ENCODE data around the gene ARL5A. TPM values are rescaled to one million over a fixed set of nuclear protein-coding genes. Genes with fewer than 3 reads are reported as not detected.

Gene ARL5A
- polyA plus RNA-seq, 4 donors = 14.9 to 43.4 (median 29.8) TPM

- no peak for FAIRE-seq
Measured at GRCh38 chr2:151857650-151858049, 29.4 kb upstream of the ARL5A start.

DNA sequence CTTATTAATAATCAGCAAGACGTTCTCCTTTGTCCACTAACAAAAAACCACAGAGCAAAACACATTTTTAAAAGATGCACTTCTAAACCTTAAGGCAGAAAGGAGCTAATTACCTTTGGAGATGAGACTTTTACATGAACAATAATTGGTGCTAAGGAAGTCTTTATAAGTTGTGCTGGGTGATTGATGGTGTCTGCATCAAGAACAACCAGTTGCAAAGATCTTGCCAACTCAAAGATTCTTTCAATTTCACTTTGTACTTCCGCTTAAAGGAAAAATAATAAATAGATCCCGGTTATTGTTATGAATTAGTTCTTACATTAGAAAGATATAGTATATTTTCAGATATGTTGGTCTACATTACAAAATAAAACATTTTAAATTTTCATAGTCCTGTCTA, 26.9 kb upstream of the ARL5A start:
- FAIRE-seq (no peak), DNase-seq (no peak)
- WGBS, 3 donors = 67 to 78% (median 74%) methylated on average over 3 of the region's 3 CpGs
- Histone ChIP-seq H3K27me3 (ENCODE audit: control insufficient read depth in 3 of 3, insufficient read depth in 3 of 3, low read length in 3 of 3) (no peaks in the 10 kb centered on the region), H3K27ac (ENCODE audit: low read depth in 1 of 3, low read length in 2 of 3) (no peak overlapping the region), H3K9me3 (ENCODE audit: control insufficient read depth in 2 of 2, insufficient read depth in 1 of 2, low read depth in 1 of 2, low read length in 1 of 2) (no peaks in the 10 kb centered on the region), H3K4me1 (ENCODE audit: control insufficient read depth in 3 of 3, insufficient read depth in 2 of 3, low read depth in 1 of 3, low read length in 2 of 3) (no peaks in the 10 kb centered on the region), H3K4me3 (ENCODE audit: low read depth in 1 of 3, low read length in 3 of 3) (no peak overlapping the region), H3K36me3 (ENCODE audit: control insufficient read depth in 3 of 3, insufficient read depth in 2 of 3, low read depth in 1 of 3, low read length in 3 of 3) (no peaks in the 10 kb centered on the region)

More at GRCh38 chr2:151857650-151858049, 29.4 kb upstream of the ARL5A start:
- H3K4me3 ChIP-seq (ENCODE audit: low read depth in 1 of 3, low read length in 3 of 3) = no peak overlapping the region
- no peaks in the 10 kb centered on the region for H3K4me1 ChIP-seq (ENCODE audit: control insufficient read depth in 3 of 3, insufficient read depth in 2 of 3, low read depth in 1 of 3, low read length in 2 of 3)
- H3K27me3 ChIP-seq (ENCODE audit: control insufficient read depth in 3 of 3, insufficient read depth in 3 of 3, low read length in 3 of 3) = no peaks in the 10 kb centered on the region
- H3K9me3 ChIP-seq (ENCODE audit: control insufficient read depth in 2 of 2, insufficient read depth in 1 of 2, low read depth in 1 of 2, low read length in 1 of 2) = no peaks in the 10 kb centered on the region
- H3K36me3 ChIP-seq (ENCODE audit: control insufficient read depth in 3 of 3, insufficient read depth in 2 of 3, low read depth in 1 of 3, low read length in 3 of 3) = no peaks in the 10 kb centered on the region
- no peak overlapping the region for H3K27ac ChIP-seq (ENCODE audit: low read depth in 1 of 3, low read length in 2 of 3)
- no peak for DNase-seq

DNA sequence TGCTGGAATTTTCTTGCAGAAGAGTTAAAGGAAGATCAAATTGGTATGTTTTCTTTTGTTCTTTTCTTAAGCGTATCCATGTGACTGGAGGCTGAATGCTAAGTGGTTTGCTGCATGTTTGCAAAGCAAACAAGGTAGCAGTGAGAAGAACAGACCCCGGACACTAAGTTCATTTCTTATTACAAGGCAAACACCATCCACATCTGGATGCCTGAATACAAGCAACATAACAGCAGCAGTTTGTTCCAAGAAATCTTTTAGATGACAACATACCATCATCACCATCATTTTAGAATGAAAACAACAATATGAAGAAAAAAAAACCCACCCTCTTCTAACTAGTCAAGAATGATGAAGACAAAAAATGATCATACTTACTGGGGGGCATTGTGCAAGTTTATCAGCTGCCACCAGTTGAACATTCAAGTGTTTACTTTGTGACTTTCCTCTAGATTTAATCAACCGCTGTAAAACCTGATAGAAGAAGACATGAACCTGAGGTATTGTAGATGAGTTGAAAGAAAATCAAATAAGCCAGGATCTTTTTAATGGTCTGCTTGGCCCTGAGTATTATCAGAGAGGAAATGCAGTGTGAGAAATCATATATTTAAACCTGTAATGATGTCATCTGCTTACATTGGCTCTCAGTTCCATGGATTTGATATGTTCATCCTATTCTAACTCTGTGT, 25.0 kb upstream of the ARL5A start:
- no peaks in the 10 kb centered on the region for H3K9me3 ChIP-seq (ENCODE audit: control insufficient read depth in 2 of 2, insufficient read depth in 1 of 2, low read depth in 1 of 2, low read length in 1 of 2)
- no peaks in the 10 kb centered on the region for H3K36me3 ChIP-seq (ENCODE audit: control insufficient read depth in 3 of 3, insufficient read depth in 2 of 3, low read depth in 1 of 3, low read length in 3 of 3)
- no peak overlapping the region for H3K27ac ChIP-seq (ENCODE audit: low read depth in 1 of 3, low read length in 2 of 3)
- FAIRE-seq (no peak), DNase-seq (no peak)
- WGBS, 3 donors = 78 to 88% (median 84%) methylated on average over 3 of the region's 3 CpGs
- H3K4me1 ChIP-seq (ENCODE audit: control insufficient read depth in 3 of 3, insufficient read depth in 2 of 3, low read depth in 1 of 3, low read length in 2 of 3) = peaks cover 0 to 7% (median 0%) of the 10 kb centered on the region in 3 donors
- no peaks in the 10 kb centered on the region for H3K27me3 ChIP-seq (ENCODE audit: control insufficient read depth in 3 of 3, insufficient read depth in 3 of 3, low read length in 3 of 3)
- H3K4me3 ChIP-seq (ENCODE audit: low read depth in 1 of 3, low read length in 3 of 3) = no peak overlapping the region

DNA sequence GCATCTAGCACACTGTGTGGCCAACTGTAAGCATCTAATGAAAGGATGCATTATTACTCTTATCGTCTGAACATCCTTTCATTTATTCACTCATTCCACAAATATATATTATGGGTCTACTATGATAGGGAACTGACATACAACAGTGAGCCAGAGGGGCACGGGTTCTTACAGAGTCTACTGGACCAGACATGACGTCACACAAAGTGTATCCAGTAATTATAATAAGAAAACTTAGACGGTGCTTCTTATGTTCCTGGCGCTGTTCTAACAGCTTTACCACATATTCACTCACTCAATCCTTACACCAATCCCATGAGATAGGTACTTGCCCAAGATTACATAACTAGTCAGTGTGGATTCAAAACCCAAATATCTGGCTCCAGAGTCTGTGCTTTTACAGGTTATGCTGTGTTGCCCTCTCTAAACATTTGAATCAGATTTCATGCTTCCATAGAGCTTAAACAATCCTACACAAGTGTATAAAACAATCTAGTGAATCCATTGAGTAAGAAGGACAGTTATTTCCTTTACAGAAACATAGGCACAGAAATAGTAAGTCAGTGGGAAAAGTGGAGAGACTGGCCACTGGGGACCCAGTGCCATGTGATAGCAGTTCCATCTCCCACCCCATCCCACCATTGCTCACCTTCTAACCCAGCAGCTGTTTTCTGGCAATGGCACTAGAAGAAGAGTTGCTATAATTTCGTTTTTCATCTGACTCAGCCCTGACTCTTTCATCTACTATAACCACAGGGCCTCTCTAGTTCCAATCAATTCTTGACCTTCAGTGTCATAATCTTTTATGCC, 24.2 kb upstream of the ARL5A start:
- H3K36me3 ChIP-seq (ENCODE audit: control insufficient read depth in 3 of 3, insufficient read depth in 2 of 3, low read depth in 1 of 3, low read length in 3 of 3) = no peaks in the 10 kb centered on the region
- no peaks in the 10 kb centered on the region for H3K27me3 ChIP-seq (ENCODE audit: control insufficient read depth in 3 of 3, insufficient read depth in 3 of 3, low read length in 3 of 3)
- no peak for FAIRE-seq
- H3K9me3 ChIP-seq (ENCODE audit: control insufficient read depth in 2 of 2, insufficient read depth in 1 of 2, low read depth in 1 of 2, low read length in 1 of 2) = no peaks in the 10 kb centered on the region
- no peak overlapping the region for H3K27ac ChIP-seq (ENCODE audit: low read depth in 1 of 3, low read length in 2 of 3)
- WGBS, 3 donors = 81 to 85% (median 83%) methylated on average over 6 of the region's 6 CpGs
- H3K4me3 ChIP-seq (ENCODE audit: low read depth in 1 of 3, low read length in 3 of 3) = no peak overlapping the region
- DNase-seq = no peak
- H3K4me1 ChIP-seq (ENCODE audit: control insufficient read depth in 3 of 3, insufficient read depth in 2 of 3, low read depth in 1 of 3, low read length in 2 of 3) = peaks cover 0 to 7% (median 0%) of the 10 kb centered on the region in 3 donors

DNA sequence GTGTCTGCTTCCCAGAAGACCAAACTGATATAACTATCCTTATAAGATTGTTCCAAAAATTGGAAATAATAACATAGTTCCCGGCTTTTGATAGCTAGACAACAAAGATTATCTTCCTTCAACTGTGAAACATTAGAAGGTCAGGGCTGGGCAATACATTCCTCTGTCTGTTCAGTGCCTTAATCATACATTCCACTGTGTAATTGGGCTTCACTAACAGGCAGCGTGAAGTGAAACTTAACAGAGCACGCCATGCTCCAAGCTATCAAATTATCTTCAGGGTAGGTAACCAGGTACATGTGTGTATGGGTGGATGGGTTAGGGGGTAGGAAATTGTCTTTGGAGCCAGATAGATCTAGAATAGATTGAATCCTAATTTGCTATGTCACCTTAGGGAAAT, 23.5 kb upstream of the ARL5A start:
- Histone ChIP-seq H3K4me3 (ENCODE audit: low read depth in 1 of 3, low read length in 3 of 3) (no peak overlapping the region), H3K4me1 (ENCODE audit: control insufficient read depth in 3 of 3, insufficient read depth in 2 of 3, low read depth in 1 of 3, low read length in 2 of 3) (peaks cover 0 to 7% (median 0%) of the 10 kb centered on the region in 3 donors), H3K27ac (ENCODE audit: low read depth in 1 of 3, low read length in 2 of 3) (no peak overlapping the region), H3K9me3 (ENCODE audit: control insufficient read depth in 2 of 2, insufficient read depth in 1 of 2, low read depth in 1 of 2, low read length in 1 of 2) (no peaks in the 10 kb centered on the region), H3K27me3 (ENCODE audit: control insufficient read depth in 3 of 3, insufficient read depth in 3 of 3, low read length in 3 of 3) (no peaks in the 10 kb centered on the region), H3K36me3 (ENCODE audit: control insufficient read depth in 3 of 3, insufficient read depth in 2 of 3, low read depth in 1 of 3, low read length in 3 of 3) (no peaks in the 10 kb centered on the region)
- 79% methylated on average over 3 of the region's 3 CpGs for whole genome bisulfite sequencing, 3 donors
- DNase-seq = no peak
- no peak for FAIRE-seq

DNA sequence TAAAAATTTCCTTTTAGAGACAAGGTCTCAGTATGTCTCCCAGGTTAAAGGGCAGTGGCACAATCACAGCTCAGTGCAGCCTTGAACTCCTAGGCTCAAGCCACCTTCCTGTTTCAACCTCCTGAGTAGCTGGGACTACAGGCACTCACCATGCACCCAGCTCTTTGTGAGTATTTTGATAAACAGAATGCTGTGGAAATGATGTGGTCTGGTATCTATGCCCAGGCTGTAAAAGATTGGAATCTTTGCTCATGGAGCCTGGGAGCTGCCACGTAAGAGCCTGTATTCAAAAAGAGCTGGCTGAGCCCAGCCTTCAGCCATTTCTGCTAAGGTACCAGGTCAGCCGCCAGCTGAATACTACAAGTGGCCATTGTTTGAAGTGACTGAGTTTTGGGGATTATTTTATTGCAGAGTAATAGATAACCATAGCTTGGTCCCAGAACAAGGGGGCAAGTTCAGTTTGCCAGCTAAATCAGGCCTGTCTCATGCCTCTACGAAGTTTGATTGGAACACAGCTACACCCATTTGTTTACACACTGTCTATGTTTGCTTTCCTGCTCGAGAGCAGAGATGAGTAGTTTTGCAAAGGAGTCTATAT, 21.3 kb upstream of the ARL5A start:
- H3K4me1 ChIP-seq (ENCODE audit: control insufficient read depth in 3 of 3, insufficient read depth in 2 of 3, low read depth in 1 of 3, low read length in 2 of 3) = peaks cover 0 to 7% (median 0%) of the 10 kb centered on the region in 3 donors
- H3K9me3 ChIP-seq (ENCODE audit: control insufficient read depth in 2 of 2, insufficient read depth in 1 of 2, low read depth in 1 of 2, low read length in 1 of 2) = no peaks in the 10 kb centered on the region
- H3K4me3 ChIP-seq (ENCODE audit: low read depth in 1 of 3, low read length in 3 of 3) = no peak overlapping the region
- DNase-seq = peak; percentile 1 to 16
- 14 to 55% (median 34%) methylated on average over 4 of the region's 4 CpGs for WGBS, 3 donors
- H3K27ac ChIP-seq (ENCODE audit: low read depth in 1 of 3, low read length in 2 of 3) = no peak overlapping the region
- no peaks in the 10 kb centered on the region for H3K27me3 ChIP-seq (ENCODE audit: control insufficient read depth in 3 of 3, insufficient read depth in 3 of 3, low read length in 3 of 3)
- FAIRE-seq = no peak
- no peaks in the 10 kb centered on the region for H3K36me3 ChIP-seq (ENCODE audit: control insufficient read depth in 3 of 3, insufficient read depth in 2 of 3, low read depth in 1 of 3, low read length in 3 of 3)

DNA sequence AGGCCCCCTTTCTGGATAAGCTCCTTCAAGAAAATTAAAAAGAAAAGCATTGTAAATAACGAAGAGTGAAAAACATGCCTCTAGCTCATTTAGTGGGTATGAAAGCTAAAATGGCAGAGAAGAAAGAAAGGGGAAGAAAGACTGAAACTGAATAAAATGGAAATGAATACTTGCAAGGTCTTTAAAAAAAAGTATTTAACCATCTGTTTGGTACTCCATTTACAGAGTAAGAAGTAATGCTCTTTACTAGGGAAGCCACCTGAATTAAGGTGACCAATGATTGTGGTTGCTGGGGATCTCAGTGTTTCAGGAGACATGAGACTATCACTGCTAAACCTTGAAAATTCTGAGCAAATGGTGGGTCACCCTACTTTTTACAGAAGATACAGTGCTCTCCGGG, 17.7 kb upstream of the ARL5A start:
- FAIRE-seq (no peak), DNase-seq (no peak)
- Histone ChIP-seq H3K9me3 (ENCODE audit: control insufficient read depth in 2 of 2, insufficient read depth in 1 of 2, low read depth in 1 of 2, low read length in 1 of 2) (no peaks in the 10 kb centered on the region), H3K27ac (ENCODE audit: low read depth in 1 of 3, low read length in 2 of 3) (no peak overlapping the region), H3K4me1 (ENCODE audit: control insufficient read depth in 3 of 3, insufficient read depth in 2 of 3, low read depth in 1 of 3, low read length in 2 of 3) (peaks cover 0 to 11% (median 0%) of the 10 kb centered on the region in 3 donors), H3K27me3 (ENCODE audit: control insufficient read depth in 3 of 3, insufficient read depth in 3 of 3, low read length in 3 of 3) (no peaks in the 10 kb centered on the region), H3K36me3 (ENCODE audit: control insufficient read depth in 3 of 3, insufficient read depth in 2 of 3, low read depth in 1 of 3, low read length in 3 of 3) (no peaks in the 10 kb centered on the region), H3K4me3 (ENCODE audit: low read depth in 1 of 3, low read length in 3 of 3) (no peak overlapping the region)
- WGBS, 3 donors = 90 to 95% (median 93%) methylated on average over 2 of the region's 2 CpGs

DNA sequence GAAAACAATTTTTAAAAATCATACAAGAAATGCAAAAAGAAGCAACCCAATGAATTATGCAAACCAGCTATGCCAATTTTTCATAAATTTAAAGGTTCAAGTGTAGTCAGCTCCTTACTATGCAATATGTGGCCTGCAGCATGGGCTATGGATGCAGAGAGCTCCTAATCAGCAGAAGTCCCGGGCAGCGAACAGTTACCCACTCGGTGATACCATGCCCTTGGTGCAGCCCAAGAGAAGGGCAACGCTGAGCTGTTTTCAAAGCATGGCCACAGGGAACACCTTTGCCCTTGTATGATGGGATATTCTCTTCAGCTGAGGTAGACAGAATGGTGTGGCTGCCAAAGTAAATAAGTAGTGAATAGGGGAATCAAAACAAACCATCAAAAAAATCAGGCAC, 17.3 kb upstream of the ARL5A start:
- Histone ChIP-seq H3K36me3 (ENCODE audit: control insufficient read depth in 3 of 3, insufficient read depth in 2 of 3, low read depth in 1 of 3, low read length in 3 of 3) (no peaks in the 10 kb centered on the region), H3K27ac (ENCODE audit: low read depth in 1 of 3, low read length in 2 of 3) (no peak overlapping the region), H3K9me3 (ENCODE audit: control insufficient read depth in 2 of 2, insufficient read depth in 1 of 2, low read depth in 1 of 2, low read length in 1 of 2) (no peaks in the 10 kb centered on the region), H3K27me3 (ENCODE audit: control insufficient read depth in 3 of 3, insufficient read depth in 3 of 3, low read length in 3 of 3) (no peaks in the 10 kb centered on the region), H3K4me3 (ENCODE audit: low read depth in 1 of 3, low read length in 3 of 3) (no peak overlapping the region), H3K4me1 (ENCODE audit: control insufficient read depth in 3 of 3, insufficient read depth in 2 of 3, low read depth in 1 of 3, low read length in 2 of 3) (peaks cover 0 to 11% (median 0%) of the 10 kb centered on the region in 3 donors)
- no peak for FAIRE-seq
- WGBS, 3 donors = 85 to 94% (median 90%) methylated on average over 4 of the region's 4 CpGs
- DNase-seq = no peak
